Endothelial cell of hepatic sinusoid (primary cell): ENCODE data around the gene HLA-G.

Experiments
- in situ Hi-C: cut with HindIII; loops from 2 replicates; pipeline ENCODE4 v1.10.0; 2017; ENCODE audit warnings: low sequenced_read_pairs

The HLA-G gene

DNA sequence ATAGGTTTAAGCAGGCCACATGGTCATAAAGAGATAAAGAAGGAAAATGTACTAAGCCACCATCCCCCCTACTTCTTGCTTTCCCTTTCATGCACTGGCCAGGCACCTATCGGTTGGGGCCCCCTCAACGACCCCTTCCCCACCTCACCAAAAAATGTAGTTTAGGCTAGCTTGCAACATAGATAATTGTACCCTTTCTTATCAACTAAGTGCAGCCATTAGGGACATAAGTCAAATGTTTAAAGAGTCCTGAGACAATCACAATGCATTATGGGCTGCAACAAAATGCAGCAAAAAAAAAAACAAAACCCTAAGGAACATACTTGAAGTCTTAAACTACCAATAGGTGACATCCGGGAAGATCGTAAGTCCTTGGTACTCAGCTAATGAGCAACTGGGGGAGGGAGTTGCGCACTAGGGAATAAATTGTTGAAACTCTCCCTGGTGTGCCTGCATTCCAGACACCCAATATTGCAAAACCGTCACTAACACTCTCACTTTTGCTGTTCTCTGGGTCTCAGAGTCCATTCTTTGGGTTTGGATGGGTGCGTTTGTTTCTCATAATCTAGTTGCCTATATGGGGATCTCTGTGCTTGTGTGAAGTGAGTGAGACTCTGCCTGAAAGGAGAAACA is 12.4 kb upstream of the HLA-G start:
- in situ Hi-C loops, result no loop called here

DNA sequence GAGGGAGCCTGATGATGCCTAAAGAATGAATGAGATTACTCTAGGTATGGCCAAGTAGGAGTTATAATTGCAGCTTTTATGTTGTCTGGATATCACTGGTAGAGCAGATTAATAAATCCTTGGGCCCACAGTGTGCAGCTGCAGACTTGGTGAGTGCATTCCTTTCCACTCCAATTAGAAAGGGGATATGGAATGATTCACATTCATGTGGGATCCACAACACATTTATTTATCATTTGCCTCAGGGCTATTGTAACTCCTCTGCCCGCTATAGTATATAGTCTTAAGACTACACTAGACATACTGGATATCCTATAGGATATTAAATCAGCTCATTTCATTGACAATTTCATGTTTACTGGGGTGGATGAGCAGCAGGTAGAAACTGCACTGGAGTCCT is 11.6 kb upstream of the HLA-G start:
- in situ Hi-C loops, result no loop called here

DNA sequence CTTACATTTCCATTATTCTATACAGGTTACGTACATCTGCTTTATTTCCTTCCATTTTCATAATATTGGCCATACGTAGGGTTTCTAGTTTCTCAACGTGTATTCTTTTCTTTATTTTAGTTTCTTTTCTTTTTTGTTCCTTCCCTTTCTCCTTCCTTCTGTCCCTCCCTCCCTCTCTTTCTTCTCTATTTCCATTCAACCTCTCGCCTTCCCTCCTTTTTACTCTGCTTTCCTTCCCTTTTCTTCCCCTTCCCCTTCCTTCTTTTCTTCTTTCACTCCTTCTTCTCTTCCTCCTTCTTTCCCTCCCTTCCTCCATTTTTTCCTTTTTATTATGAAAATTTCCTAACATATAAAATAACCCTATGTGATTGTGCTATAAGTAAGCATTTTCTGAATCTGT is 8.7 kb upstream of the HLA-G start:
- in situ Hi-C loops, result no loop called here

DNA sequence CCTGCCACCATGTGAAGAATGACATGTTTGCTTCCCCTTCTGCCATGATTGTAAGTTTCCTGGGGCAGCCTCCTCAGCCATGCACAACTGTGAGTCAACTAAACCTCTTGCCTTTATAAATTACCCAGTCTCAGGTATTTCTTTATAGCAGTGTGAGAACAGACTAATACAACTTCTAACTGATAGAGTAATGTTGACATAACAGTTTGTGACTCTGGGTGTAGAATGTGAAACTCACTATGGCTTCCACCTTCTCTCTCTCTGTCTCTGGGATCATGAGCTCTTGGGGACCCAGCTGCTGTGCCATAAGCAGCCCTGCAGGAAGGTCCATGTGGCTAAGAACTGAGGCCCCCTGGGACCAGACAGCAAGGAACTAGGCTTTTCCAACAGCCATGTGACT is 3.5 kb upstream of the HLA-G start:
- in situ Hi-C loops, result loop anchor here (5.0 kb wide), 1 partner anchor 97 kb away; no protein-coding TSS in a partner anchor

DNA sequence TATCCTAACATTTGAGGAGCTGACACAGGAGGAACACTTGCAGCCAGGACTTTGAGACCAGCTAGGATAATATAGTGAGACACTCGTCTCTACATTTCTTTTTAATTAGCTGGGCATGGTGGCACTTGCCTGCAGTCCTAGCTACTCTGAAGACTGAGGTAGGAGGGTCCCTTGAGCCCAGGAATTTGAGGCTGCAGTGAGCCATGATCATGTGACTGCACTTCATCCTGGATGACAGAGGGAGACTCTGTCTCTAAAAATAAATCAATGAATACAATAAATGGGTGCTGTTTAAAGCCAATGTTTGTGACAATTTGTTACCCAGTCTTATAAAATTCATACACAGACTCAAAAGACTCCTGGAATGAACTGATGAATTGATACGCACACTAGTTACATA is 1.8 kb upstream of the HLA-G start:
- in situ Hi-C loops, result no loop called here

DNA sequence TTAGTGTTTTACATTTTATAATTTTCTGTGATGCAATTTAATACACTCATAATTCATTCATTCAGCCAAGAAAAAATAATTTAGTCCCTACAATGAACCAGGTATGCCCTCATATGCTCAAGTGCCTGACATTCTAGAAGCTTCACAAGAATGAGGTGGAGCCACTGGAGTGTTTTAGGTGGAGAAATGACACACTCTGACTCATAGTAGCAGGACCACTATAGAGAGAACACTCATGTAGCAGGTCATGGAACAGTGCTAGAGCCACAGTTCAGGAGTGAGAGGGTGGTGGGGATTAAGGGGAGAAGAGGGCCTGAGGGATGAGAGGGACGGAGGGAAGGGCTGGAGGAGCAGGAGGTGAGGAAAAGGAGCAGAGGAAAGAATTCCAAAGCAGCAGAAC is 1.4 kb upstream of the HLA-G start:
- in situ Hi-C loops, result no loop called here

DNA sequence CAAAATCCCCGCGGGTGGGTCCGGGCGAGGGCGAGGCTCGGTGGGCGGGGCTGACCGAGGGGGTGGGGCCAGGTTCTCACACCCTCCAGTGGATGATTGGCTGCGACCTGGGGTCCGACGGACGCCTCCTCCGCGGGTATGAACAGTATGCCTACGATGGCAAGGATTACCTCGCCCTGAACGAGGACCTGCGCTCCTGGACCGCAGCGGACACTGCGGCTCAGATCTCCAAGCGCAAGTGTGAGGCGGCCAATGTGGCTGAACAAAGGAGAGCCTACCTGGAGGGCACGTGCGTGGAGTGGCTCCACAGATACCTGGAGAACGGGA is 809 bp downstream of the HLA-G start:
- in situ Hi-C loops, result no loop called here

DNA sequence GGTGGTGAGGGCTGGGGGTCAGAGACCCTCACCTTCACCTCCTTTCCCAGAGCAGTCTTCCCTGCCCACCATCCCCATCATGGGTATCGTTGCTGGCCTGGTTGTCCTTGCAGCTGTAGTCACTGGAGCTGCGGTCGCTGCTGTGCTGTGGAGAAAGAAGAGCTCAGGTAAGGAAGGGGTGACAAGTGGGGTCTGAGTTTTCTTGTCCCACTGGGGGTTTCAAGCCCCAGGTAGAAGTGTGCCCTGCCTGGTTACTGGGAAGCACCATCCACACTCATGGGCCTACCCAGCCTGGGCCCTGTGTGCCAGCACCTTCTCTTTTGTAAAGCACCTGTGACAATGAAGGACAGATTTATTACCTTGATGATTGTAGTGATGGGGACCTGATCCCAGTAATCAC is 2.1 kb downstream of the HLA-G start:
- in situ Hi-C loops, result loop anchor here (5.0 kb wide), 1 partner anchor 187 kb away; no protein-coding TSS in a partner anchor

DNA sequence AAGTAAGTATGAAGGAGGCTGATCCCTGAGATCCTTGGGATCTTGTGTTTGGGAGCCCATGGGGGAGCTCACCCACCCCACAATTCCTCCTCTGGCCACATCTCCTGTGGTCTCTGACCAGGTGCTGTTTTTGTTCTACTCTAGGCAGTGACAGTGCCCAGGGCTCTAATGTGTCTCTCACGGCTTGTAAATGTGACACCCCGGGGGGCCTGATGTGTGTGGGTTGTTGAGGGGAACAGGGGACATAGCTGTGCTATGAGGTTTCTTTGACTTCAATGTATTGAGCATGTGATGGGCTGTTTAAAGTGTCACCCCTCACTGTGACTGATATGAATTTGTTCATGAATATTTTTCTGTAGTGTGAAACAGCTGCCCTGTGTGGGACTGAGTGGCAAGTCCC is 2.8 kb downstream of the HLA-G start:
- in situ Hi-C loops, result loop anchor here (5.0 kb wide), 1 partner anchor 188 kb away; no protein-coding TSS in a partner anchor

DNA sequence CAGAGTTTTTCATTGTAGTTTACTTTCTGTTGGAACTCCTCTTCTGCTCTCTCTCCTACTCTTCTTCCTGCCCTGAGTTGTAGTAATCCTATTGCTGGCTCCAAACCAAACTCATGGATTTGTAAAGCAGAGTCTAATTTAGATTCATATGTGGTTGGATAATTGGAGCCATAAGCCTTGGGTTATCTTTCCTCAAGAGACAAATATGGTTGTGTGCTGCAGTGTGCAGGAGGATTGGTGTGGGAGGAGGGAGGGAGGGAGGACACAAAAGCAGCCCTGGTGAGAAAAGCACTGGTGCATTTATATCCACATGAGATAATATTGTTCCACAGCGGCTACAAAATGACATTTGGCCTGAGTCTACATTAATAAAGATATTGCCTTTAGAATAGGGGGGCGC is 4.2 kb downstream of the HLA-G start:
- in situ Hi-C loops, result loop anchor here (5.0 kb wide), 1 partner anchor 189 kb away; no protein-coding TSS in a partner anchor

DNA sequence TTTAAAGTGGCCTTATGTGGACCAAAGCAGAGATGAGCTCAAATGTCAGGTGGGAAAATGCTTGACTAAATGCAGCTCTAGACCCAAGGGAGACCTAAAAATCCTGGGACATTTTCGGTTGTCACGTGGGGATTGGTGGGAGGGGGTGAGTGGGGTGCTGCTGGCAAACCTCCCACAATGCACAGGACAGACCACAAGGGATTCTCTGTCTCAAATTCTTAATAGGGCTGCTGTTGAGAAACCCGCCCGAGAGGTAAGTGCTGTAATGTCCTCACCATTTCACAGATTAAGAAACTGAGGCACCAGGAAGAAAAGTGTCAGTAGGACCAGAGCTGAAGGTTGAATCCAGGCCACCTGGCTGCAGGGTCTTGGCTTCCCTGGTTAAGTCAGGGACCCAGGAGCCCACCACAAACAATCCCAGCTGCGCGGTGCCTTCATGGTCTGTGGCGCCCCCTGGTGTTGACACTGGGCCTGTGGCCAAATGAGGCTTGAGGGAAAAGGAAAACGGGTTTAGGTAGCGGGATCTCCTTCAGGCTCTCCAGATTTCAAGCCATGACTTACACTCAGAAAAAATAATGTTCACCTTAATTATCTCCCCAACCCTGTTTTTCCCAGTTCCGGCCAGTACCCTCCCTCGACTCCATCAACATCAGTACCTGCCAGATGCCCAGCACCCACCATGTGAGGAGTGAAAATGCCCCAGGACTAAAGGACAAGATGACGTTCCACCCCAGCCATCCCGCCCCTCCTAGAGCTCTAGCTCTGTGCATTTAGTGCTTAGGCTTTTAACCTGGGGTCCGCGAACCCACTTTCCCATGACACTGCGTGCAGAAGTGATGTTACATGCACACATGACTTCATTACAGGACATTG is 7.2 kb downstream of the HLA-G start:
- in situ Hi-C loops, result loop anchor here (5.0 kb wide), 1 partner anchor 192 kb away; no protein-coding TSS in a partner anchor

DNA sequence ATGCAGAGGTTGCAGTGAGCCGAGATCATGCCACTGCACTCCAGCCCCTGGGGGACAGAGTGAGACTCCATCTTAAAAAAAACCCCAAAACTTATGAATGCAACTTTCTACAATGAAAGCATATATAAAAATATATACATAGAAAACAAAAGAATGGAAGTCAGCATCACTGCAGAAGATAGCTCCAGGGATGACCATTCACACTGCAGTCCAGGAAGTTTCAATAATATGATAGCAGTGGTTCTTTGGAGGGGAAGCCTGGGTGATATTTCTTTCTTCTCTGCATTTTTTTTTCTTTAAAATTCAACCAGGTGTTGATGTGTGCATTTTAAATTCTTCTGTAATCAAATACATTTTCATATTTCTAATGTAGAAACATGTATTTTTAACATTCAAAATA is 12.3 kb downstream of the HLA-G start:
- in situ Hi-C loops, result loop anchor here (5.0 to 10.0 kb wide), 2 partner anchors 73 to 295 kb away; partner anchors contain the start of gene TRIM40

DNA sequence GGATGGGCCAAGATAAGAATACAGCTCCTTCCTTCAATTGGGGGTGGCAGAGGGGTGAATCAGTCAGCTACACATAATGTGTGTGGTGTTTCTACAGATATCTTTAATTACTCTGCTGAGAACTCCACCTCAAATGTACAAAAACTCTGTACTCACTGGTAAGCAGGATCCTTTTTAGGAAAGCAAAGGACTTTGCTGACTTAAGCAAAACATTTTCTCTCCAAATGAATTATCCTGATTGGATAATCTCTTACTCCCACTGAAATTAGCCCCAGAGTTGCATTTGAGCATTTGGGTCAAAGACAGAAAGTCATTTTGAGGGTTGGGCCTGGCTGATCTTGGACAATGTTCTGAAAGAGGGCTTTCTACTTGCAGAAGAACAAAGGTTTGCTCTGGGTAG is 13.4 kb downstream of the HLA-G start:
- in situ Hi-C loops, result loop anchor here (5.0 to 10.0 kb wide), 2 partner anchors 74 to 294 kb away; partner anchors contain the start of gene TRIM40

DNA sequence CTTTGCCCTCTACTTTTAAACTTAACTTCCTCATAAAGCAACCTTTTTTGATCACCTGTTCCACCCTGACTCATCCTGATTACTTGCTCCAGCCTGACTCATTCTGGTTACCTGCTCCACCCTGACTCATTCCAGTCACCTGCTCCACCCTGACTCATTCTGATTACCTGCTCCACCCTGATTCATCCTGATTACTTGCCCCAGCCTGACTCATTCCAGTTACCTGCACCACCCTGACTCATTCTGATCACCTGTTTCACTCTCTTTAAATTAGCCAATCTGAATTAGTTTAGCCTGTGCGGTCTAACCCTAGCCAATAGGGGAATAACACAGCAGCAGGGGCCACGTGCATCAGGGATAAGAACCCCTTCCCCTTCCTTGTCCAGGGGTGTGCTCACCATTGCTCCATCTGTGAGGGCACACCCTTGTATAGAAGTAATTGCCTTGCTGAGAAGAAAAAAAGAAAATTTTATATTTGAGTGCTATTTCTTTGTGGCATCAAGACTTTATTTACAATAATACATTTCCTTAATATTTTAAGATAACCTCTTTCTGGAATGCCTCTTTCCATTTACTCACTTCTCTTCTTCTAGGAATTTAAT is 17.9 kb downstream of the HLA-G start:
- in situ Hi-C loops, result loop anchor here (10.0 kb wide), 1 partner anchor 289 kb away; the partner anchor contains the start of gene TRIM40

DNA sequence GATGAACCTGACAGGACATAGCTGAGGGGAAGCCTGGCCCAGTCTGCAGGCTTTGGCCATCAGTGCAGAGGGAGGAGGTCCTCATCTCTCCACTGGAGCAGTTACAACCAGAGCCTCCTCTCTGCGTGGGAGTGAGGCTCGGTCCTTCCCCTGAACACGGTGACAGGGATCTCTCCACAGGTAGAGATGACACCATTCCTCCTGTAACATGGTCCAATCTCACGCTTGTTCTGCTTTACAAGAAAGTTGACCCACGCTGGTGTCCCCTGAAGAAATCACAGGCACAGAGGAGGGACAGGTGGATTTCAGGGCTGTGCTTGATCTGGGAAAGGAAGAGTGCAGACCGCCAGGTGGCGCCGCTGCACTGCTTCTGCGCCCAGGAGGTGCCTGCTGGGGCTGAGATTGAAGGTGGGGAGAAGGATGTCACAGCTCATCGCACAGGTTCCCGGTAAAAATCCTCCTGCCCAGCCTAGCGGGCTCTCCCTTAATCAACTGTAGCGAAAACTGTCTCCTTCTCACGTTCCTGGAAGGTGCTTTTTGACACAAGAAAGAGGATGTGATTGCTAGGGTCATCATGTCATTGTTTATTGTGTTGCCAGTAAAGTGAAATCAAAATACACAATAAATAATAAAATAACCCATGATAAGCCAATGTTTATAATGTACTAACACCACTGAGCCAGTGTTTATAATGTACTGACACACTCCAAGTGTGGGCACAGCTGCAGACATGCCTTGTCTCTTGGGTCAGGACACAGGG is 20.4 kb downstream of the HLA-G start:
- in situ Hi-C loops, result loop anchor here (10.0 kb wide), 1 partner anchor 287 kb away; the partner anchor contains the start of gene TRIM40

DNA sequence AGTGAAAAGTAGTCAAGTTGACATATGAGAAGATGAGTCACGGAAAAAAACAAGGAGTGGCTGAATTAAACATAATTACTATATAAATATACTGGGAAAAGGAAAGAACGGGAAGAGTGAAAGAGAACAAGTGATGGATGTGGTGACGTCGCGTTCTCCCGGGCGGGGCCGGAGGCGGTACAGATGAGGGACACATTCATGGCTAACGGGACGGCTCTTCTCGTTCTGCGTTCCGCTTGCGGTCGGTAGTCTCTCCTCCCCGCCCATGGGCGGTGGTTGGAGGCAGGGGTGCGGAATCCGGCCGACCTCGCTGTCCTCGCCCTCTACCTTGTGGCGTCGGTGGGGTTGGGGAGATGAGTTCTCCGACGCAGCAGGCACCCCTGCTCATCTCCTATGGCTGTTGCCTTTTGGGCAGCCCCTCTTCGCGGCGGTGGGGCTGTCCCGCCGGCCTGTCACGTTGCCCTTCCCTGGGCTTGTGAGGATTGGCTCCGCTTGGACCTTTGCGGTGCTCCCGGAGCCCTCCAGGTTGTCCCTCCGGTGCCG is 22.5 kb downstream of the HLA-G start:
- in situ Hi-C loops, result loop anchor here (10.0 kb wide), 1 partner anchor 165 kb away; no protein-coding TSS in a partner anchor

DNA sequence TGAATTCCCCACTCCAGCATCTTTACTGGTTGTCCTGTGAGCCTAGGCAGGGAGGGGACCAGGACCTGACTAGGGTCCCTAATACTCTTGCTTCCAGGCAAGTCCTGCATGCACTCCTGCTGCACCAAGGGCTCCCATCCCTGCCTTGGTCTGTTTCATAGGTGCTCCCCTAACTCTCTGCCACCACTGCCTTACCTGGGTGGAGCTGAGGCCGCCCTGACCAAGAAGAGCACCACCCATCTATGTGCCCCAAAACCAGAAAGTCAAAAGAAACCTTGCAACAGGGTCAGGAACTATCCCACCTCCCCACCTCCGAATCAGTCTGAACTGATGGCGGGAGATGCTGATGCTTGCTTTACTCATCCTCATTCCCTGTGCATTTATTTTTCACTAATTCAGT is 23.6 kb downstream of the HLA-G start:
- in situ Hi-C loops, result loop anchor here (10.0 kb wide), 1 partner anchor 164 kb away; no protein-coding TSS in a partner anchor

DNA sequence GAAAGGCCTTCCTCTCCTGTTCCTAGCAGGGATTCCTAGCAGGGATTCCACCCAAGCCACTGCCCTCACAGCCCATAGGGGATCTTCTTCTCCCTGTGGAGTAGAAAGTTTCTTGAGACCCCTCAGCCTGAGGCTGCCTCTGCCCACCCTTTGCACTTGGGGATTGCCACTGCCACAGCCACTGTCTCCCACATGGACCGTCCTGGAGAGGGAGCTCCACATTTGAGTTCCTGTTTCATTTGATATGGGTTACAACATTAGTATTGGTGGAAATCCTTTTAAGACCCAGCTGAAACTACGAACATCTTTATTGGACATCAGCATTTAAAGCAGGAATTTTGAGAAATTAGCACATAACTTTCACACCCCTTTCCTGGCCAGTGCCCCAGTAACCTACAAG is 25.6 kb downstream of the HLA-G start:
- in situ Hi-C loops, result loop anchor here (10.0 kb wide), 1 partner anchor 162 kb away; no protein-coding TSS in a partner anchor

DNA sequence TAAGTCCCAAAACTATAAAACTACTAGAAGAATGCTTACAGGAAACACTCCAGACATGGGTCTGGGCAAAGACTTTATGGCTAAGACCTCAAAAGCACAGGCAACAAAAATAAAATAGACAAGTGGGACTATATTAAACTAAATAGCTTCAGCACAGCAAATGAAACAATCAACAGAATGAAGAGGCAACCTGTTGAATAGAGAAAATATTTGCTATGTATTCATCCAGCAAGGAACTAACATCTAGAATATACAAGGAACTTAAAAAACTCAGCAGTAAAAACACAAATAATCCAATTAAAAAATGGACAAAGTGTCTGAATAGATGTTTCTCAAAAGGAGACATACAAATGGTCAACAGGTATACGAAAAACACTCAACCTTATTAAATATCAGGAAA is 30.4 kb downstream of the HLA-G start:
- in situ Hi-C loops, result loop anchor here (10.0 kb wide), 1 partner anchor 157 kb away; no protein-coding TSS in a partner anchor
